SK-N-SH treated with all-trans-retinoic acid at 6 μM for 48 hours (cell line): Measurements from ENCODE around the gene SCN8A.

Experiments used
- BACH2 ChIP-seq: fragments of 250-450 bp; sonication (Bioruptor Pico); IDR thresholded peaks from 2 replicates; pipeline ENCODE4 v1.9.0; 2021; ENCODE audit warnings: mild to moderate bottlenecking, borderline replicate concordance
- ESRRG ChIP-seq: fragments of 250-450 bp; sonication (Bioruptor Pico); IDR thresholded peaks from 2 replicates; pipeline ENCODE4 v1.6.1; 2021; ENCODE audit warnings: mild to moderate bottlenecking
- PATZ1 ChIP-seq: fragments of 250-450 bp; sonication (Bioruptor Pico); IDR thresholded peaks from 2 replicates; pipeline ENCODE4 v1.8.0; 2020; ENCODE audit warnings: mild to moderate bottlenecking, moderate library complexity, borderline replicate concordance
- POU6F1 ChIP-seq: fragments of 250-450 bp; sonication (Bioruptor Pico); IDR thresholded peaks from 2 replicates; pipeline ENCODE4 v1.8.0; 2021; ENCODE audit warnings: low read depth, mild to moderate bottlenecking, moderate library complexity, borderline replicate concordance
- RARB ChIP-seq: fragments of 250-450 bp; sonication (Bioruptor Pico); IDR thresholded peaks from 2 replicates; pipeline ENCODE4 v1.8.0; 2021; ENCODE audit warnings: mild to moderate bottlenecking, moderate library complexity
- TSHZ2 ChIP-seq: fragments of 250-450 bp; sonication (Bioruptor Pico); IDR thresholded peaks from 2 replicates; pipeline ENCODE4 v1.5.0; 2020; ENCODE audit warnings: mild to moderate bottlenecking, moderate library complexity
- ZFP3 ChIP-seq: fragments of 250-450 bp; sonication (Bioruptor Pico); IDR thresholded peaks from 2 replicates; pipeline ENCODE4 v1.5.0; 2020; ENCODE audit warnings: mild to moderate bottlenecking, moderate library complexity
- TF ChIP-seq, protein P1 (sequence below): fragments of 250-450 bp; sonication (Bioruptor Pico); IDR thresholded peaks from 2 replicates; pipeline ENCODE4 v1.5.1; 2021; ENCODE audit warnings: mild to moderate bottlenecking, moderate library complexity
- TF ChIP-seq, protein P2 (sequence below): fragments of 250-450 bp; sonication (Bioruptor Pico); IDR thresholded peaks from 2 replicates; pipeline ENCODE4 v1.5.1; 2020; ENCODE audit warnings: low read depth, mild to moderate bottlenecking, moderate library complexity

DNA sequence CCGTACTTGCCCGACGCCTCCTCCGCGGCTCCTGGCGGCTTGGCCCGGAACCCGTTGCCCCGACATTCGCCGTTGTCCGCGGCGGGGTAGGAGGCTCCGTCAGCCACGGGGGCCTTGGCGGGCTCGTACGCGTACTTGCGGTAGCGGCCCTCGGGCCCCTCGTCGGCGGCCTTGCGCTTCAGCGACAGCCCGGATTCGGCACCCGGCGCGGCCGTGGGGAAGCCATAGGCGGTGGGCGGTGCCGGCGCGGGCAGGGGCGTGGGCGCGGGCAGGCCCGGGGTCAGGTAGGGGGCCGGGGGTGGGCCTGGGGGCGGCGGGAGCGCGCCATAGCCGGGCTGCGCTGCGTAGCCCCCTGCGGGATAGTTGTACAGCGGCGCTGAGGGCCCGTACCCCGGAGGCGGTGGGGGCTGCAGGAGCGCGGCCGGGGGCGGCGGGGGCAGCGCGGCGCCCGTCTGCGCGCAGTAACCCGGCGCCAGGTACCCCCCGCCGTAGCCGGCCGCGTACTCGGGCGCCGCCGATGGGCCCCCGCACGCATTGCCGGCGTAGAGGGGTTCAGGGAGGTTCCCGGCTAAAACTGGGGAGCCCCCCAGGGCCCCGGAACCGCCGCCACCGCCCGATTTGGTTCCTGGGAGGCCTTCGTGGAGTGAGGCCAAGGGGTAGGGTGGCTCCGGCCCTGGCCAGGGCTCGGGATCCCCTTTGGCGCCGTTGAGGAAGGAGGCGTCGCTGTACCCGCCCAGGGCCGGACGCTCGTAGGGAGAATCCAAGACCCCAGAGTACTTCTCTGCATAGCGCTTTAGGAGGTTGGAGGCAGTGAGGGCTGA is 230.6 kb downstream of the SCN8A start:
- TF ChIP-seq ZFP3: no peak
- no peak for TF ChIP-seq RARB
- TF ChIP-seq PATZ1: no peak
- no peak for TF ChIP-seq BACH2 (CRISPR knock-in tag)
- TF ChIP-seq POU6F1: no peak
- TF ChIP-seq ESRRG (CRISPR knock-in tag): no peak
- TF ChIP-seq TSHZ2: no peak
- TF ChIP-seq, protein P1, sequence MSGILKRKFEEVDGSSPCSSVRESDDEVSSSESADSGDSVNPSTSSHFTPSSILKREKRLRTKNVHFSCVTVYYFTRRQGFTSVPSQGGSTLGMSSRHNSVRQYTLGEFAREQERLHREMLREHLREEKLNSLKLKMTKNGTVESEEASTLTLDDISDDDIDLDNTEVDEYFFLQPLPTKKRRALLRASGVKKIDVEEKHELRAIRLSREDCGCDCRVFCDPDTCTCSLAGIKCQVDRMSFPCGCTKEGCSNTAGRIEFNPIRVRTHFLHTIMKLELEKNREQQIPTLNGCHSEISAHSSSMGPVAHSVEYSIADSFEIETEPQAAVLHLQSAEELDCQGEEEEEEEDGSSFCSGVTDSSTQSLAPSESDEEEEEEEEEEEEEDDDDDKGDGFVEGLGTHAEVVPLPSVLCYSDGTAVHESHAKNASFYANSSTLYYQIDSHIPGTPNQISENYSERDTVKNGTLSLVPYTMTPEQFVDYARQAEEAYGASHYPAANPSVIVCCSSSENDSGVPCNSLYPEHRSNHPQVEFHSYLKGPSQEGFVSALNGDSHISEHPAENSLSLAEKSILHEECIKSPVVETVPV (CRISPR knock-in tag): no peak
- TF ChIP-seq, protein P2, sequence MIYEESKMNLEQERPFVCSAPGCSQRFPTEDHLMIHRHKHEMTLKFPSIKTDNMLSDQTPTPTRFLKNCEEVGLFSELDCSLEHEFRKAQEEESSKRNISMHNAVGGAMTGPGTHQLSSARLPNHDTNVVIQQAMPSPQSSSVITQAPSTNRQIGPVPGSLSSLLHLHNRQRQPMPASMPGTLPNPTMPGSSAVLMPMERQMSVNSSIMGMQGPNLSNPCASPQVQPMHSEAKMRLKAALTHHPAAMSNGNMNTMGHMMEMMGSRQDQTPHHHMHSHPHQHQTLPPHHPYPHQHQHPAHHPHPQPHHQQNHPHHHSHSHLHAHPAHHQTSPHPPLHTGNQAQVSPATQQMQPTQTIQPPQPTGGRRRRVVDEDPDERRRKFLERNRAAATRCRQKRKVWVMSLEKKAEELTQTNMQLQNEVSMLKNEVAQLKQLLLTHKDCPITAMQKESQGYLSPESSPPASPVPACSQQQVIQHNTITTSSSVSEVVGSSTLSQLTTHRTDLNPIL: no peak
